Mammary epithelial cell (primary cell): ENCODE results near the gene KDM1B.

Experiments
- CTCF ChIP-seq, 2 donors: IDR thresholded peaks in 1 of 2; conservative IDR thresholded peaks in 1 of 2; 2 replicates each; pipeline ENCODE4 v1.5.1; 2011 to 2012; ENCODE audit warnings: inconsistent platforms in 2 of 2, low read length in 2 of 2, mild to moderate bottlenecking in 2 of 2, control low read depth in 1 of 2, low read depth in 1 of 2; ENCODE audit not compliant: insufficient read depth in 1 of 2; ENCODE audit errors: extremely low read depth in 1 of 2
- EZH2 ChIP-seq: IDR thresholded peaks from 2 replicates; pipeline ENCODE4 v1.6.1; 2012; ENCODE audit warnings: low read length, inconsistent platforms, borderline replicate concordance

- TF ChIP-seq CTCF (conservative IDR thresholded peaks at IDR 0.05 in 1 of 2, IDR thresholded peaks at IDR 0.05 in 1 of 2; ENCODE audit: extremely low read depth in 1 of 2, insufficient read depth in 1 of 2, low read depth in 1 of 2, low read length in 2 of 2), result no peak
- TF ChIP-seq EZH2, result no peak
These were observed 110.7 kb downstream of the KDM1B start for GRCh38 chr6:18265787-18266522.
